ENCODE results near the gene SCN9A.

DNA sequence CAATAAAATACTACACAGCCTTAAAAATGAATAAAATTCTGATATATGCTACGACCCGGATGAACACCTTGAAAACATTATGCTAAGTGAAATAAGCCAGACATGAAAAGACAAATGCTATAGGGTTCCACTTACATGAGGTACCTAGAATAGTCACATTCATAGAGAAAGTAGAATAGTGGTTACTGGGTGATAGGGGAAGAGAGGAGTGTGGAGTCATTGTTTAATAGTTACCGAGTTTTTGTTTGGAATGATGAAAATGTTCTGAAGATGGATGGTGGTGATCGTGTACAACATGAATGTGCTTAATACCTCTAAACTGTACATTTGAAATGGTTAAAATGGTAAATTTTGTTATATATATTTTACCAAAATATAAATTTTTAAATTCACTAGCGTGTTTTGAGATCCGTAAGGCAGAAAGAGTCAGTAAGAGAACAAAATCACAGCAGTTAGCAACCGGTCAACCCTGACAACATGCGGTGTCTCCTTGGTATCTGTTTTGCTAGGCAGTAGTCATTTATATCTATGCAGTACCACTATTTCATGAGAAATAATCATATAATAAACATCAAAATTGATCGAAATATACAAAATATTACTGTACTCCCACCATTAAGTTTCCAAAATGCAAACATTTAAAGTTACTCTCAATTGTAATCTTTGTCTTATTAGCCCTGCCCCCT is 11.1 kb downstream of the SCN9A start:
- TF ChIP-seq, protein P1, sequence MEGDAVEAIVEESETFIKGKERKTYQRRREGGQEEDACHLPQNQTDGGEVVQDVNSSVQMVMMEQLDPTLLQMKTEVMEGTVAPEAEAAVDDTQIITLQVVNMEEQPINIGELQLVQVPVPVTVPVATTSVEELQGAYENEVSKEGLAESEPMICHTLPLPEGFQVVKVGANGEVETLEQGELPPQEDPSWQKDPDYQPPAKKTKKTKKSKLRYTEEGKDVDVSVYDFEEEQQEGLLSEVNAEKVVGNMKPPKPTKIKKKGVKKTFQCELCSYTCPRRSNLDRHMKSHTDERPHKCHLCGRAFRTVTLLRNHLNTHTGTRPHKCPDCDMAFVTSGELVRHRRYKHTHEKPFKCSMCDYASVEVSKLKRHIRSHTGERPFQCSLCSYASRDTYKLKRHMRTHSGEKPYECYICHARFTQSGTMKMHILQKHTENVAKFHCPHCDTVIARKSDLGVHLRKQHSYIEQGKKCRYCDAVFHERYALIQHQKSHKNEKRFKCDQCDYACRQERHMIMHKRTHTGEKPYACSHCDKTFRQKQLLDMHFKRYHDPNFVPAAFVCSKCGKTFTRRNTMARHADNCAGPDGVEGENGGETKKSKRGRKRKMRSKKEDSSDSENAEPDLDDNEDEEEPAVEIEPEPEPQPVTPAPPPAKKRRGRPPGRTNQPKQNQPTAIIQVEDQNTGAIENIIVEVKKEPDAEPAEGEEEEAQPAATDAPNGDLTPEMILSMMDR (IDR thresholded peaks at IDR 0.05), result no peak
- TF ChIP-seq POLR2A (IDR thresholded peaks at IDR 0.05) (no peak), EP300 (IDR thresholded peaks at IDR 0.05) (no peak), POLR2AphosphoS5 (IDR thresholded peaks at IDR 0.05) (no peak)

Measured in upper lobe of left lung (tissue), 4 donors.